HEK293 (cell line): Measurements from ENCODE around the gene CADM1.

ENCODE experiments used
- CTCF ChIA-PET: fragments of 350-600 bp; formaldehyde crosslinking; extraction: SDS; loops from one replicate; lab custom pipeline; 2021; ENCODE audit warnings: antibody characterized with exemption; lab: Yijun Ruan, JAX
- POLR2A ChIA-PET: fragments of 300-600 bp; formaldehyde crosslinking; extraction: SDS; loops from one replicate; lab custom pipeline; 2020; ENCODE audit warnings: antibody characterized with exemption, inconsistent platforms; lab: Yijun Ruan, JAX
- H3K27ac ChIP-seq: fragments of 200-500 bp; sonication (Bioruptor generic); 2 replicates; pipeline ENCODE4 v1.5.1; 2014; ENCODE audit warnings: low read depth, low read length, control low read depth, inconsistent platforms; ENCODE audit errors: extremely low read depth
- H3K36me3 ChIP-seq, 2 experiments: fragments of 200-500 bp in 1 of 2; sonication (Bioruptor generic) in 1 of 2; 1 replicate in 1 of 2; 2 replicates in 1 of 2; pipeline ENCODE4 v1.5.1; 2014 to 2017; ENCODE audit warnings: inconsistent platforms in 2 of 2, low read length in 2 of 2; ENCODE audit not compliant: control insufficient read depth in 2 of 2, insufficient read depth in 1 of 2
- H3K4me1 ChIP-seq: fragments of 200-500 bp; sonication (Bioruptor generic); 2 replicates; pipeline ENCODE4 v1.5.1; 2014; ENCODE audit warnings: mild to moderate bottlenecking, low read length, inconsistent platforms; ENCODE audit not compliant: control insufficient read depth, insufficient read depth
- H3K4me3 ChIP-seq: 2 replicates; pipeline ENCODE4 v1.5.1; 2011; ENCODE audit warnings: low read depth, mild to moderate bottlenecking, control low read depth, low read length, moderate library complexity
- H3K9me3 ChIP-seq: fragments of 200-500 bp; sonication (Bioruptor generic); 2 replicates; pipeline ENCODE4 v1.5.1; 2014; ENCODE audit warnings: low read depth, low read length, inconsistent platforms; ENCODE audit not compliant: control insufficient read depth, insufficient read depth
- BCL11A ChIP-seq: fragments of 450-650 bp; formaldehyde crosslinking; IDR thresholded peaks from 2 replicates; pipeline ENCODE4 v1.5.1; 2016; ENCODE audit warnings: low read depth, missing biosample characterization, missing genetic modification characterization
- GFI1B ChIP-seq: fragments of 450-650 bp; formaldehyde crosslinking; IDR thresholded peaks from 2 replicates; pipeline ENCODE4 v1.5.1; 2016; ENCODE audit warnings: missing biosample characterization, missing genetic modification characterization
- SETDB1 ChIP-seq: IDR thresholded peaks from one replicate; pipeline ENCODE4 v1.6.1; 2017; ENCODE audit warnings: mild to moderate bottlenecking, low read length, moderate library complexity, mixed read lengths; ENCODE audit not compliant: insufficient read length
- ZNF146 ChIP-seq: fragments of 450-650 bp; formaldehyde crosslinking; IDR thresholded peaks from 2 replicates; pipeline ENCODE4 v1.5.1; 2016; ENCODE audit warnings: missing biosample characterization, missing genetic modification characterization
- ZNF175 ChIP-seq: fragments of 450-650 bp; formaldehyde crosslinking; IDR thresholded peaks from 2 replicates; pipeline ENCODE4 v1.5.1; 2016; ENCODE audit warnings: missing biosample characterization, missing genetic modification characterization
- ZNF239 ChIP-seq: fragments of 450-650 bp; formaldehyde crosslinking; IDR thresholded peaks from 2 replicates; pipeline ENCODE4 v1.5.1; 2016; ENCODE audit warnings: missing biosample characterization, missing genetic modification characterization
- ZNF416 ChIP-seq: fragments of 450-650 bp; formaldehyde crosslinking; IDR thresholded peaks from 2 replicates; pipeline ENCODE4 v1.5.1; 2016; ENCODE audit warnings: missing biosample characterization, missing genetic modification characterization
- ZNF426 ChIP-seq: fragments of 450-650 bp; formaldehyde crosslinking; IDR thresholded peaks from 2 replicates; pipeline ENCODE4 v1.5.1; 2017; ENCODE audit warnings: missing biosample characterization, missing genetic modification characterization, mild to moderate bottlenecking, inconsistent platforms, moderate library complexity
- ZNF510 ChIP-seq: fragments of 450-650 bp; formaldehyde crosslinking; IDR thresholded peaks from 2 replicates; pipeline ENCODE4 v1.5.1; 2018; ENCODE audit warnings: mild to moderate bottlenecking, missing genetic modification characterization, missing biosample characterization; ENCODE audit not compliant: insufficient replicate concordance
- ZNF544 ChIP-seq: fragments of 450-650 bp; formaldehyde crosslinking; IDR thresholded peaks from 2 replicates; pipeline ENCODE4 v1.5.0; 2017; ENCODE audit warnings: missing biosample characterization, missing genetic modification characterization
- ZNF548 ChIP-seq: fragments of 450-650 bp; formaldehyde crosslinking; IDR thresholded peaks from 2 replicates; pipeline ENCODE4 v1.5.1; 2016; ENCODE audit warnings: missing biosample characterization, missing genetic modification characterization
- ZNF555 ChIP-seq: fragments of 450-650 bp; formaldehyde crosslinking; conservative IDR thresholded peaks from 2 replicates; pipeline ENCODE4 v1.5.1; 2017; ENCODE audit warnings: missing biosample characterization, mild to moderate bottlenecking, missing genetic modification characterization, inconsistent platforms
- ZNF560 ChIP-seq: fragments of 450-650 bp; formaldehyde crosslinking; IDR thresholded peaks from 2 replicates; pipeline ENCODE4 v1.5.1; 2017; ENCODE audit warnings: missing biosample characterization, missing genetic modification characterization, borderline replicate concordance
- ZNF596 ChIP-seq: fragments of 450-650 bp; IDR thresholded peaks from 2 replicates; pipeline ENCODE4 v1.5.0; 2018; ENCODE audit warnings: missing biosample characterization, mild to moderate bottlenecking, missing genetic modification characterization, moderate library complexity
- ZNF670 ChIP-seq: fragments of 450-650 bp; formaldehyde crosslinking; IDR thresholded peaks from 2 replicates; pipeline ENCODE4 v1.5.1; 2016; ENCODE audit warnings: missing biosample characterization, missing genetic modification characterization, low read depth
- ZNF677 ChIP-seq: fragments of 450-650 bp; IDR thresholded peaks from 2 replicates; pipeline ENCODE4 v1.5.0; 2018; ENCODE audit warnings: missing biosample characterization, mild to moderate bottlenecking, missing genetic modification characterization, moderate library complexity
- ZNF701 ChIP-seq: fragments of 450-650 bp; formaldehyde crosslinking; IDR thresholded peaks from 2 replicates; pipeline ENCODE4 v1.5.1; 2016; ENCODE audit warnings: missing biosample characterization, missing genetic modification characterization
- ZNF830 ChIP-seq: fragments of 450-650 bp; IDR thresholded peaks from 2 replicates; pipeline ENCODE4 v1.5.0; 2018; ENCODE audit warnings: missing biosample characterization, missing genetic modification characterization, low read depth, mild to moderate bottlenecking, moderate library complexity
- TF ChIP-seq, protein P1 (sequence below): fragments of 450-650 bp; formaldehyde crosslinking; IDR thresholded peaks from 2 replicates; pipeline ENCODE4 v1.5.1; 2016; ENCODE audit warnings: missing biosample characterization, missing genetic modification characterization, borderline replicate concordance
- TF ChIP-seq, protein P2 (sequence below): fragments of 450-650 bp; formaldehyde crosslinking; IDR thresholded peaks from 2 replicates; pipeline ENCODE4 v1.5.1; 2016; ENCODE audit warnings: missing biosample characterization, missing genetic modification characterization
- TF ChIP-seq, protein P3 (sequence below): fragments of 450-650 bp; IDR thresholded peaks from 2 replicates; pipeline ENCODE4 v1.5.1; 2018; ENCODE audit warnings: missing biosample characterization, mild to moderate bottlenecking, missing genetic modification characterization

The CADM1 gene

DNA sequence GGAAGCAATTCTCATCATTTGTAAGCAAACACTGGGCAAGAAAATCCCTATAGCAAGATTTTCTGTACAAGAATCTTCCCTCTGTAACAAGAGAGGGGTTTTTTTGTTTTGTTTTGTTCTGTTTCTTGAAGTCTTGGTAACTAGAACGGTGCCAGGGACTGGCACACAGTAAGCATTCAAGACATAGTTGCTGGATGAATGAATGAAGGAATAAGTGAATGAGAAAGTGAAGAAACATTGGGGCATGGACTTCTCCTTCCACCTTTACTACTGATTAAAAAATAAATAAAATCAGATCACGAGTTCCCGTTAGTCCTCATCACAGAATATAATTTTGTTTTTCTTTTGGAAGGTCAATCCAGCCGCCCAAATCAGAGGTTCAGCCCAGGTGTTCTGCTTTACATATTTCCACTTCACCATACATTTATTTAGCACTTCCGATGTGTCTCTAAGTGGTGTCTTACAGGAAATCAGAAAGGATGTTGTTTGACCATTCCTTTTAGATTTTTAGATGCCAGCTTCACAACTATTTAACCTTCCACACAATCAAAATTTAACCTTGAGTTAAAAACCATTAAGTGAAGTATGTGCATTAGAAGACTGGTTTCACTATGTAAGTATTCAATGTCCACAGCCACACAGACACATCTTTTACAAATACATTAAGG lies 281.2 kb downstream of the CADM1 start (continued):
- TF ChIP-seq, protein P1, sequence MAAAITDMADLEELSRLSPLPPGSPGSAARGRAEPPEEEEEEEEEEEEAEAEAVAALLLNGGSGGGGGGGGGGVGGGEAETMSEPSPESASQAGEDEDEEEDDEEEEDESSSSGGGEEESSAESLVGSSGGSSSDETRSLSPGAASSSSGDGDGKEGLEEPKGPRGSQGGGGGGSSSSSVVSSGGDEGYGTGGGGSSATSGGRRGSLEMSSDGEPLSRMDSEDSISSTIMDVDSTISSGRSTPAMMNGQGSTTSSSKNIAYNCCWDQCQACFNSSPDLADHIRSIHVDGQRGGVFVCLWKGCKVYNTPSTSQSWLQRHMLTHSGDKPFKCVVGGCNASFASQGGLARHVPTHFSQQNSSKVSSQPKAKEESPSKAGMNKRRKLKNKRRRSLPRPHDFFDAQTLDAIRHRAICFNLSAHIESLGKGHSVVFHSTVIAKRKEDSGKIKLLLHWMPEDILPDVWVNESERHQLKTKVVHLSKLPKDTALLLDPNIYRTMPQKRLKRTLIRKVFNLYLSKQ (tag by site-specific recombination): no peak
- TF ChIP-seq ZNF548 (tag by site-specific recombination): no peak
- TF ChIP-seq ZNF560 (tag by site-specific recombination): no peak
- no peak for TF ChIP-seq ZNF677
- no peak for TF ChIP-seq ZNF670 (tag by site-specific recombination)
- no peak for TF ChIP-seq GFI1B (tag by site-specific recombination)
- TF ChIP-seq ZNF426: no peak

DNA sequence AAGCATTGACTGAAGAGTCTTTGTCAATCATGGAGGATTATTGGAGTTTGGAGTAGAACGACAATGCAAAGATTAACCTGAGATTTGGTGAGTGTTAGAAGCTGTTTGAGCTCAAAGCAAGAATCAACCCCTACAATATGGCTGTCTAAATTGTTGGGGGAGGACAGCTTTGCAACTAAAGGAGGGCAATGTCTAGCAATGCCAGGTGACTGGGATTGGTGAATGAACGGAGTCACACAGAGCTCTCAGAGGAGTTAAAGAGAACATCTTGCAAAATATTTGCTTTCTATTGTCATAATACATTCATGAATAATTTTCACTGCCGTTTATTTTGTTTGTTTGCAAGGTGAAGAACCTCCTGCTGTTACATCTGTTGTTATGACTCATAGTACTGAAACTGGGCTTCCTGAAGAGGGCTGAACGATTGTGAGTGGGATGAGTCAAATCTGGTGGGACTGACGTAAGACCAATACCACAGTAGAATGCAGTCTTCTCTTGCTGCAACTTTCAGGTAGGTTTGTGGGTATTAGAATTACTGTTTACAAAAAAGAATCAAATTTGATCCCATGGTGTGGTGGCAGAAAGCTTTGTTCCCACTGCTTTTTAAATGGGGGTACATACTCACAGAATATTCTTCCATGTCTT lies 281.9 kb downstream of the CADM1 start:
- no peaks in the 10 kb centered on the region for H3K9me3 ChIP-seq
- POLR2A ChIA-PET: no interaction called here
- H3K27ac ChIP-seq: no peak overlapping the region
- TF ChIP-seq SETDB1: peak; percentile 76
- no peak for TF ChIP-seq ZNF146
- peaks cover 0 to 42% of the 10 kb centered on the region in 2 experiments; a peak in 1 of 3 replicates for H3K36me3 ChIP-seq
- CTCF ChIA-PET: no interaction called here
- H3K4me3 ChIP-seq: no peak overlapping the region
- peaks cover 3% of the 10 kb centered on the region; the same call in 1 of the 2 replicates for H3K4me1 ChIP-seq

DNA sequence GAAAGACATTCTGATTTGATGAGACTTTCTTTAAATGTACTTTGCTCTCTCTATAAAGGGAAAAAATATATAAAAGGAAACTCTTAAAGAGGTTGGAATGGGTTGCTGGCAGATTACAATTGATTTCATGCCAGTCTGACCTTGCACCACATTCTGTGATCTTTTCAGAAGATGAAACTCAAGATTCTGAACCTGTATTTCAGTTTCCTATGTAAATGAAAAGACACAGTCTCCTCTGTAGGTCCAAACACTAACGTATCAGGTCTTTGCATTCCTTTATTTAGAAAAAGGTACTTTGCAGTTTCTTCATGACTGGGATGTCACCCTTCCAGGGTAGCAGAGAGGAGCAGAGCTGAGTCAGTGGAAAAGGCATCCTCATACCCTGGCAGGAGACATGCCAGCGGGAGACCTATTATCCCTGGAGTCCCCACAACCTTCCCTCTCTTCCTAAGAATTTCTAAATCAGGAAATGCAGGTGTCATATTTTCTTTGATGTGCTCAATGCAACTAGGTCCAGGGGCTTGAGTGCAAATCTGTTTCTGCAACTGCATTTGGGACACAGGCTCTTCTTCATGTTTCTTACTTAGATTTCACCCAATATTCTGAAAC lies 282.6 kb downstream of the CADM1 start:
- peaks cover 3% of the 10 kb centered on the region; the same call in 1 of the 2 replicates for H3K4me1 ChIP-seq

DNA sequence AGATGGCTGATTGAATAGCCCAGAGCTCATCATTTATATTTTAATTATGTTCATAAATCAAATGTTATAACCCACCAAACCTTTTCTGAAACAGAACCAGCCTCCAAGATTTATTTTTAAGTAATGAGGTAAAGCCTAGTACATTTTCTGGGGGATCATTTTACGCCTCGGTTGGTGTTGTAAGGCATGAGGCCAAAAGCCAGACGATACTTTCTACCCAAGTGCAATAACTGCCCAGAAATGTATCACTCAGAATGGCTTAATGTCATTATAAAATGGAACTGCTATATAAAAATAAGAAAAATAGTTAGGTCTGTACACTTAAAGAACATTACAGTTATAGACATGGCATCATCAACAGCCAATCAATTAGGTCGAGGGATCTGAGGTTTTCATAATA lies 283.3 kb downstream of the CADM1 start:
- H3K4me3 ChIP-seq: no peak overlapping the region
- H3K36me3 ChIP-seq: peaks cover 0 to 42% of the 10 kb centered on the region in 2 experiments; a peak in 1 of 3 replicates
- CTCF ChIA-PET: no interaction called here
- peaks cover 3% of the 10 kb centered on the region; the same call in 1 of the 2 replicates for H3K4me1 ChIP-seq
- no peaks in the 10 kb centered on the region for H3K9me3 ChIP-seq
- H3K27ac ChIP-seq: no peak overlapping the region
- POLR2A ChIA-PET: no interaction called here
- TF ChIP-seq ZNF175 (tag by site-specific recombination) (no peak), ZNF830 (tag by site-specific recombination) (no peak), ZNF510 (no peak), ZNF555 (tag by site-specific recombination) (no peak), ZNF701 (tag by site-specific recombination) (no peak), ZNF544 (tag by site-specific recombination) (no peak)

More for the DNA sequence above, 282.6 kb downstream of the CADM1 start:
- ChIA-PET CTCF (no interaction called here), POLR2A (no interaction called here)
- H3K4me3 ChIP-seq: no peak overlapping the region
- H3K27ac ChIP-seq: no peak overlapping the region
- peaks cover 0 to 42% of the 10 kb centered on the region in 2 experiments; a peak in 1 of 3 replicates for H3K36me3 ChIP-seq
- no peaks in the 10 kb centered on the region for H3K9me3 ChIP-seq
- TF ChIP-seq, protein P2, sequence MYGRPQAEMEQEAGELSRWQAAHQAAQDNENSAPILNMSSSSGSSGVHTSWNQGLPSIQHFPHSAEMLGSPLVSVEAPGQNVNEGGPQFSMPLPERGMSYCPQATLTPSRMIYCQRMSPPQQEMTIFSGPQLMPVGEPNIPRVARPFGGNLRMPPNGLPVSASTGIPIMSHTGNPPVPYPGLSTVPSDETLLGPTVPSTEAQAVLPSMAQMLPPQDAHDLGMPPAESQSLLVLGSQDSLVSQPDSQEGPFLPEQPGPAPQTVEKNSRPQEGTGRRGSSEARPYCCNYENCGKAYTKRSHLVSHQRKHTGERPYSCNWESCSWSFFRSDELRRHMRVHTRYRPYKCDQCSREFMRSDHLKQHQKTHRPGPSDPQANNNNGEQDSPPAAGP (tag by site-specific recombination): no peak
- TF ChIP-seq ZNF416 (tag by site-specific recombination): no peak
- no peak for TF ChIP-seq ZNF596 (tag by site-specific recombination)
- no peak for TF ChIP-seq ZNF426
- TF ChIP-seq BCL11A (tag by site-specific recombination): no peak
- TF ChIP-seq ZNF239: no peak
- no peak for TF ChIP-seq ZNF544 (tag by site-specific recombination)
- TF ChIP-seq, protein P3, sequence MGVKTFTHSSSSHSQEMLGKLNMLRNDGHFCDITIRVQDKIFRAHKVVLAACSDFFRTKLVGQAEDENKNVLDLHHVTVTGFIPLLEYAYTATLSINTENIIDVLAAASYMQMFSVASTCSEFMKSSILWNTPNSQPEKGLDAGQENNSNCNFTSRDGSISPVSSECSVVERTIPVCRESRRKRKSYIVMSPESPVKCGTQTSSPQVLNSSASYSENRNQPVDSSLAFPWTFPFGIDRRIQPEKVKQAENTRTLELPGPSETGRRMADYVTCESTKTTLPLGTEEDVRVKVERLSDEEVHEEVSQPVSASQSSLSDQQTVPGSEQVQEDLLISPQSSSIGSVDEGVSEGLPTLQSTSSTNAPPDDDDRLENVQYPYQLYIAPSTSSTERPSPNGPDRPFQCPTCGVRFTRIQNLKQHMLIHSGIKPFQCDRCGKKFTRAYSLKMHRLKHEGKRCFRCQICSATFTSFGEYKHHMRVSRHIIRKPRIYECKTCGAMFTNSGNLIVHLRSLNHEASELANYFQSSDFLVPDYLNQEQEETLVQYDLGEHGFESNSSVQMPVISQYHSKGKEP (tag by site-specific recombination): no peak
- TF ChIP-seq, all 188 proteins: peak for 0
